Thyroid gland (tissue), 4 donors: ENCODE data around the gene KIF18A. TPM values are rescaled to one million over a fixed set of nuclear protein-coding genes. Genes with fewer than 3 reads are reported as not detected.

Experiments used
- DNase-seq, 2 donors: peaks; one replicate each; pipeline ENCODE4 v3.0.0-alpha.2; 2019
- H3K27ac ChIP-seq, 3 donors: fragments of 200-600 bp; sonication (generic); 1 replicate in 2 of 3; 2 replicates in 1 of 3; pipeline ENCODE4 v1.5.1; 2016 to 2019; ENCODE audit warnings: mild to moderate bottlenecking in 1 of 3, moderate library complexity in 1 of 3
- H3K27me3 ChIP-seq: fragments of 200-600 bp; sonication (generic); one replicate; pipeline ENCODE4 v1.5.1; 2019
- H3K36me3 ChIP-seq, 2 donors: fragments of 200-600 bp; sonication (generic); one replicate each; pipeline ENCODE4 v1.5.1; 2016 to 2019
- H3K4me1 ChIP-seq, 2 donors: fragments of 200-600 bp; sonication (generic); one replicate each; pipeline ENCODE4 v1.5.1; 2017 to 2019
- H3K4me3 ChIP-seq, 3 donors: fragments of 200-600 bp; sonication (generic); replicated peaks in 1 of 3; 1 replicate in 2 of 3; 2 replicates in 1 of 3; pipeline ENCODE4 v1.5.1; 2016; ENCODE audit warnings: mild to moderate bottlenecking in 1 of 3
- H3K9me3 ChIP-seq: fragments of 200-600 bp; sonication (generic); one replicate; pipeline ENCODE4 v1.5.1; 2017
- POLR2A ChIP-seq, 2 donors: fragments of 450-650 bp; IDR thresholded peaks; one replicate each; pipeline ENCODE4 v1.6.1; 2017; ENCODE audit warnings: antibody characterized with exemption in 2 of 2, mild to moderate bottlenecking in 2 of 2, moderate library complexity in 1 of 2
- WGBS, 2 donors: methylation state at CpG; one replicate each; pipeline ENCODE4 v1.1.5; 2017; 5-methylcytosine and 5-hydroxymethylcytosine counted together
- intact Hi-C: fragments of 100-400 bp; cut with DNase I; formaldehyde crosslinking; loops from one replicate; pipeline ENCODE4 v1.15.1; 2023
- total RNA-seq, 4 donors: library from RNA; depleted of rRNA; stranded (reverse); fragments of >200 nt; gene quantifications; one replicate each; pipeline ENCODE4 v1.2.3, GENCODE V29; 2016
- TF ChIP-seq, protein P1 (sequence below), 6 experiments: fragments of 200-600 bp in 3 of 6; fragments of 450-650 bp in 3 of 6; sonication (generic) in 3 of 6; IDR thresholded peaks; one replicate each; pipeline ENCODE4 v1.5.1; 2016 to 2019; ENCODE audit warnings: antibody characterized with exemption in 6 of 6, mild to moderate bottlenecking in 2 of 6, inconsistent platforms in 1 of 6, moderate library complexity in 1 of 6

The KIF18A gene
- total RNA-seq, 4 donors from 2014 or later: 2.3 to 4.6 (median 4.1) TPM

DNA sequence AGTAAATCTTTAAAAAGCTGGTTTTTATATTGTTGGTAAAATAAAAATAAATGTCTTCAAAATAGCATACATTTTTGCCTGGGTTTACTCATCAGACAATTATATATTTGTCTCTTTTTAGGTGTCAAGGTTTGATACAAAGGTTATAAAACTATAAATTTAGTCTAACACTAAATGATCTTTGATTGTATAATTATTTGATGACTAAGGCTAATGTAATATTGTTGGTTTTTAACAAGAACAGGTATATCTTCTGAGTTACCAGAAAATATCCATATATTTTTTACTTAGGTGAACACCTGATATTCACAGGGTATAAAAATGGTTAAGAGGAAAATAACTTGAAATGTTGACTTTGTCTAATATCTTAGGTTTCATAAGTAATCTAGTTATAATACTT is 104.3 kb downstream of the KIF18A start:
- H3K9me3 ChIP-seq: no peaks in the 10 kb centered on the region
- no peaks in the 10 kb centered on the region for H3K4me1 ChIP-seq
- H3K36me3 ChIP-seq: no peaks in the 10 kb centered on the region
- no peak for TF ChIP-seq POLR2A (IDR thresholded peaks at IDR 0.05)
- TF ChIP-seq, protein P1, sequence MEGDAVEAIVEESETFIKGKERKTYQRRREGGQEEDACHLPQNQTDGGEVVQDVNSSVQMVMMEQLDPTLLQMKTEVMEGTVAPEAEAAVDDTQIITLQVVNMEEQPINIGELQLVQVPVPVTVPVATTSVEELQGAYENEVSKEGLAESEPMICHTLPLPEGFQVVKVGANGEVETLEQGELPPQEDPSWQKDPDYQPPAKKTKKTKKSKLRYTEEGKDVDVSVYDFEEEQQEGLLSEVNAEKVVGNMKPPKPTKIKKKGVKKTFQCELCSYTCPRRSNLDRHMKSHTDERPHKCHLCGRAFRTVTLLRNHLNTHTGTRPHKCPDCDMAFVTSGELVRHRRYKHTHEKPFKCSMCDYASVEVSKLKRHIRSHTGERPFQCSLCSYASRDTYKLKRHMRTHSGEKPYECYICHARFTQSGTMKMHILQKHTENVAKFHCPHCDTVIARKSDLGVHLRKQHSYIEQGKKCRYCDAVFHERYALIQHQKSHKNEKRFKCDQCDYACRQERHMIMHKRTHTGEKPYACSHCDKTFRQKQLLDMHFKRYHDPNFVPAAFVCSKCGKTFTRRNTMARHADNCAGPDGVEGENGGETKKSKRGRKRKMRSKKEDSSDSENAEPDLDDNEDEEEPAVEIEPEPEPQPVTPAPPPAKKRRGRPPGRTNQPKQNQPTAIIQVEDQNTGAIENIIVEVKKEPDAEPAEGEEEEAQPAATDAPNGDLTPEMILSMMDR (IDR thresholded peaks at IDR 0.05): no peak
- no peaks in the 10 kb centered on the region for H3K27me3 ChIP-seq
- no peak for DNase-seq
- intact Hi-C loops: no loop called here
- H3K4me3 ChIP-seq: no peak overlapping the region
- no peak overlapping the region for H3K27ac ChIP-seq

DNA sequence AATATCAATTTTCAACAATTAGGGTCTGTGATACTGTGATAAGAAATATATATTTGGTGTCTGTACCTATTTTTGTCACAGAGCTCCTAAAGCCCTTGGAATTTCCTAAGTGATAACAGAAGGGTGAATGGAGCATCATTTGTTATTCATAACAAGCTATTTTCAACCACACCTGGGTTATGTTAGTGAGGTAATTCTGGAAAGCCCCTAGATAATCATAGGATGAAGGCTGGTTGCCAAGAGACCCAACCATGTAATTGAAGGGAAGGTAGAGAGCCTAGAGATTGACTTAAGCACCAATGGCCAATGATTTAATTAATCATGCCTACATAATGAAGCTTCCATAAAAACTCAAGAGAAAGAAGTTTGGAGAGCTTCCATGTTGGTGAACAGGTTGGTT is 109.4 kb downstream of the KIF18A start:
- intact Hi-C loops: no loop called here
- Histone ChIP-seq H3K36me3 (no peaks in the 10 kb centered on the region), H3K4me1 (no peaks in the 10 kb centered on the region), H3K4me3 (no peak overlapping the region), H3K9me3 (no peaks in the 10 kb centered on the region), H3K27me3 (no peaks in the 10 kb centered on the region), H3K27ac (no peak overlapping the region)
- no peak for DNase-seq
- TF ChIP-seq, protein P1 (IDR thresholded peaks at IDR 0.05): no peak
- TF ChIP-seq POLR2A (IDR thresholded peaks at IDR 0.05): no peak

DNA sequence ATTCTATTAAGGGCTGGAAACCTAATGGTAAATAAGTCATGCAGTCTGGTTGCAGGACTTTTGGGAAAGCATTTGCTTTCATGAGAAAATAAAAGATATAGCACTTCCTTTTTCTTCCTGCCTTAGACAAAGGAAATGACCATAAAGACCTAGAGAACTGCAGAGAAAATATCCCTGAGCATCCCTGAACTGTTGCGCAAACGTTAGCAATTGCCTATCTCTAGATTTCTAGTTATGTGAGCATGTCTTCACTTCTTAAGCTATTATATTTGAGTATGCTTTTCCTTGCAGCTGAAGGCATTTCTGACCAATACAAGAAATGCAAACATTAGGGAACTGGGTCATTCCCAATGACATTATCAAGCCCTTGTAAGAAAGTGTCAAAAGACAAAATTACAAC is 110.6 kb downstream of the KIF18A start:
- Histone ChIP-seq H3K27me3 (no peaks in the 10 kb centered on the region), H3K4me1 (no peaks in the 10 kb centered on the region), H3K27ac (no peak overlapping the region), H3K4me3 (no peak overlapping the region), H3K36me3 (no peaks in the 10 kb centered on the region), H3K9me3 (no peaks in the 10 kb centered on the region)
- no peak for TF ChIP-seq POLR2A (IDR thresholded peaks at IDR 0.05)
- TF ChIP-seq, protein P1 (IDR thresholded peaks at IDR 0.05): no peak
- intact Hi-C loops: no loop called here
- DNase-seq: no peak
- WGBS, 2 donors: 92 to 93% methylated on average over 2 of the region's 2 CpGs

DNA sequence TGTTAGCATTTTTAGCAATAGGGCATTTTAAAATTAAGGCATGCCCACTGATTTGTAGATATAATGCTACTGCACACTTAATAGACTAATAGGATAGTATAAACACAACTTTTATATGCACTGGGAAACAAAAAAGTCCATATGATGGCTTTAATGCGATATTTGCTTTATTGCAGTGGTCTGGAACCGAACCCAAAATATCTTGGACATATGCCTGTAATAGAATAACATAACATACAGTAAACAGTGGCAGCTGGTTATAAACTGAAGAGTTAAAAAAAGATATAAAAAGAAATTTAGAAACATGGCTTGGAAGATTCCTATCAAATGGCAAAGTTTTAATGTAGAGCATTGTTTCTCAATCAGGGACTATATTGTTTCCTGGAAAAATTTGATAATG is 111.9 kb downstream of the KIF18A start:
- intact Hi-C loops: no loop called here
- no peaks in the 10 kb centered on the region for H3K4me1 ChIP-seq
- H3K27me3 ChIP-seq: no peaks in the 10 kb centered on the region
- no peak for DNase-seq
- WGBS, 2 donors: 87 to 90% methylated on average over 2 of the region's 2 CpGs
- TF ChIP-seq POLR2A (IDR thresholded peaks at IDR 0.05): no peak
- TF ChIP-seq, protein P1 (IDR thresholded peaks at IDR 0.05): no peak
- no peaks in the 10 kb centered on the region for H3K9me3 ChIP-seq
- H3K27ac ChIP-seq: no peak overlapping the region
- H3K36me3 ChIP-seq: no peaks in the 10 kb centered on the region
- H3K4me3 ChIP-seq: no peak overlapping the region

DNA sequence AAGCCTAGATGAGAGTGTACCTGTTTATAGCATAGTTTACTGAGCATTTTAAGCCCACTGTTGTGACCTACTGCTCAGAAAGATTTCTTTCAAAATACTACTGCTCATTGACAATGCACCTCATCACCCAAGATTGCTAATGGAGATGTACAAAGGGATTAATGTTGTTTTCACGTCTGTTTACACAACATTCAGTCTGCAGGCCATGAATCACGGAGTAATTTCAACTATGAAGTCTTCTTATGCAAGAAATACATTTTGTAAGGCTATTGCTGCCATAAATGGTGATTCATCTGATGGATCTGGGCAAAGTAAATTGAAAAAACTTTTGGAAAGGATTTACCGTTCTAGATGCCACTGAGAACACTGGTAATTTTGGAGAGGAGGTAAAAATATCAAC is 112.9 kb downstream of the KIF18A start:
- TF ChIP-seq, protein P1 (IDR thresholded peaks at IDR 0.05): no peak
- Histone ChIP-seq H3K4me1 (no peaks in the 10 kb centered on the region), H3K9me3 (no peaks in the 10 kb centered on the region), H3K4me3 (no peak overlapping the region), H3K36me3 (no peaks in the 10 kb centered on the region), H3K27me3 (no peaks in the 10 kb centered on the region), H3K27ac (no peak overlapping the region)
- intact Hi-C loops: no loop called here
- no peak for DNase-seq
- WGBS, 2 donors: 87 to 91% methylated on average over 3 of the region's 3 CpGs
